GM12872 (cell line): ENCODE data around the gene C6orf89.

Source experiments
- TF ChIP-seq, protein P1 (sequence below): IDR thresholded peaks from 3 replicates; pipeline ENCODE4 v1.5.1; 2011; ENCODE audit warnings: low read depth, mild to moderate bottlenecking, low read length, moderate library complexity; ENCODE audit not compliant: insufficient read depth

The C6orf89 gene

GRCh38 chr6:36856277-36856676 is 29.5 kb upstream of the C6orf89 start:
- TF ChIP-seq, protein P1, sequence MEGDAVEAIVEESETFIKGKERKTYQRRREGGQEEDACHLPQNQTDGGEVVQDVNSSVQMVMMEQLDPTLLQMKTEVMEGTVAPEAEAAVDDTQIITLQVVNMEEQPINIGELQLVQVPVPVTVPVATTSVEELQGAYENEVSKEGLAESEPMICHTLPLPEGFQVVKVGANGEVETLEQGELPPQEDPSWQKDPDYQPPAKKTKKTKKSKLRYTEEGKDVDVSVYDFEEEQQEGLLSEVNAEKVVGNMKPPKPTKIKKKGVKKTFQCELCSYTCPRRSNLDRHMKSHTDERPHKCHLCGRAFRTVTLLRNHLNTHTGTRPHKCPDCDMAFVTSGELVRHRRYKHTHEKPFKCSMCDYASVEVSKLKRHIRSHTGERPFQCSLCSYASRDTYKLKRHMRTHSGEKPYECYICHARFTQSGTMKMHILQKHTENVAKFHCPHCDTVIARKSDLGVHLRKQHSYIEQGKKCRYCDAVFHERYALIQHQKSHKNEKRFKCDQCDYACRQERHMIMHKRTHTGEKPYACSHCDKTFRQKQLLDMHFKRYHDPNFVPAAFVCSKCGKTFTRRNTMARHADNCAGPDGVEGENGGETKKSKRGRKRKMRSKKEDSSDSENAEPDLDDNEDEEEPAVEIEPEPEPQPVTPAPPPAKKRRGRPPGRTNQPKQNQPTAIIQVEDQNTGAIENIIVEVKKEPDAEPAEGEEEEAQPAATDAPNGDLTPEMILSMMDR = no peak

DNA sequence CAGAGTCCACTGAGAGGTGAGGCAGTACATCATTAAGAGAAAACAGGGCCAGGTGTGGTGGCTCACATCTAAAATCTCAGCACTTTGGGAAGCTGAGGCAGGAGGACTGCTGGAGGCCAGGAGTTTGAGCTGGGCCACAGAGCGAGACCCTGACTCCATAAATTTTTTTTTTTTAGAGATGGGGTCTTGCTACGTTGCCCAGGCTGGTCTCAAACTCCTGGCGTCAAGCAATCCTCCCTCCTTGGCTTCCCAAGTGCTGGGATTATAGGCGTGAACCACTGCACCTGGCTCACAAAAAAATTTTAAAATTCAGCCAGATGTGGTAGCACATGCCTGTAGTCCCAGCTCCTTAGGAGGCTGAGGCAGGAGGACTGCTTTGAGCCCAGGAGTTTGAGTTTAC is 28.4 kb upstream of the C6orf89 start:
- TF ChIP-seq, protein P1 = no peak

DNA sequence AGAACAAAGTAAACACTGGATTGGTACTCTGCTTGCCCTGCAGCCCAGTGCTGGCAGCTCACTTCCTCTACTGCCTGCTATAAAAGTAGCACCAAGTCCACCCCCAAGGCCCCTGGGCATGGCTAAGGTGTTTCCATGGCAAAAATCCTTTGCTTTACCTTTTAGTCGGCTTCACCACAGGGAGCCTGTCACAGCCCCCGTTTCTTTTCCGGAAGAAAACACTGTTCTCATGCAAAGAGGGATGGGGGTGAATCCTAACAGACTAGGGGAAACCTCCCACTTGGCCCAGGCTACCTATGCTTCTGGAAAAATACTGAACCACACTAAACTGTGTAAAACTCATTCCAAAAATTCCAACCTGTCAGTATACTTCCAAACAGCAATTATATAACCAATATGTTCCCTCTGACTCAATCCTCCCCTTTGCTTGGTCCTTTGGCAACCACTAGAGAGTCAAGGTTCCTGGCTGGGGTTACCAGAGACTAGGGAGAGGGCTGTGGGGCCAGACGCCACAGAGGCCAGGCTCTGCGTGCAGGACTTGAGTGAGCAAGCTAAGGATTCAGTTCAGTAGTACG is 27.3 kb upstream of the C6orf89 start:
- TF ChIP-seq, protein P1 = no peak

GRCh38 chr6:36860126-36860525 is 25.6 kb upstream of the C6orf89 start:
- TF ChIP-seq, protein P1 = no peak

- TF ChIP-seq, protein P1 = no peak
Observed at GRCh38 chr6:36862164-36862847, 23.4 kb upstream of the C6orf89 start.

DNA sequence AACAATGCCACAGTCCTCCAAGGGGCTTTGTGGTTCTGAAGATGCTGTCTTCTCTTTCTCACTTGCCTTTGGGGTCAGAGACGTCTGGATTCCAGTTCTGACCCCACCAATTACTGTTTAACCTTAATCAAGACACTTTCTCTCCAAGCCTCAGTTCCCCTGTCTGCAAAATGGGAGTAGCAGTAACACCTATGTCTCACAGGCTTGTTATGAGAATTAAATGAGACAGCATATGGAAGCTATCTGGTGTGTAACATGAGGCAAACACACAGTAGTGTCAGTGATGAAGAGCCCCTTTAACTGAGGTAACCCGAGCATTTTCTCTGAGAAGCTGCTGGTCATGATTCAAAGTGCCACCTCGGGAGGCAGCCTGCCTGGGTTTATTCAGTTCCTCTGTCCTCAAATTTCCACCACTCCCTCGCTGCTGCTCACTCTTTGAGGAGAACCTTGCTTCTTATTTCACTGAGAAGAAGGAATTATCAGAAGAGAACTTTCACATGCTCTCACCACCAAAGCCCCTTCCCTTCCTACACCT is 22.8 kb upstream of the C6orf89 start:
- TF ChIP-seq, protein P1 = no peak

DNA sequence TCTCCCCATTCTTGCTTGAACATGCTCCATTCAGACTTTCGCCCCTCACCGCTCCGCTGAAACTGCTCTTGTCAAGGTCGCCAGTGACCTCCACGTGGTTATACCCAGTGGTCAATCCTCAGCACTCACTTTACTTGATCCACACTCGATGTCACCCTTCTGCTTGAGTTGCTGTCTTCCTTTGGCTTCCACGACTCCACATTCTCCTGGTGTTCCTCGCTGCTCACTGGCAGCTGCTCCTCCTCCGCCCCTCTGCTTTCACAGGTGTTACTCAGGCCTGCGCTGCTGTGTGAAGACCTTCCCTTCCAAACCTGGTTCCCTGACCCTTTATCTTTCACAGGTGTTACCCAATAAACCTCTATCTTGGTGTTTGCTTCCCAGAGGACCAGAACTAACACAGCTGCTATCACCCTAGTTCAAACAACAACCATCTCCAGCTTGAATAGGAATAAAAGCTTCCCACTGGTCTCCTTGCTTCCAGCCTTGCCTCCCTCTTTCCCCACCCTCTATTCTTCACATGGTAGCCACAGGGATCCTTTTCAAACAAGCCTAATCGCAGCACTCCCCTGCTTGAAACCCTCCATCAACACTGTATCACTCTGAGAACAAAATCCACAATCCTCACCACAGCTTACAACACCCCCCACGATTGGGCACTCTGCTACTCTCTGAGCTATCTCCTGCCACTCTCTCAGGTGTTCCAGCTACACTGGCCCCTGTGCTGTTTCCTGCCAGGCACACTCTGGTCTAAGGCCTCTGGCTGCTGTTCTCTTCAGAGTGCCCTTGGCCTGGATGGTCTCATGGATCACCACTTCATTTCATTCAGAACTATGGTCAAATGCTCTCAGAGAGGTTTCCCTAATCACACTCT is 21.8 kb upstream of the C6orf89 start:
- TF ChIP-seq, protein P1 = no peak
